ENCODE data around the gene AMELX.
A peak's percentile ranks its signal among the peaks of the same experiment; 100 is the strongest.

Gene AMELX

DNA sequence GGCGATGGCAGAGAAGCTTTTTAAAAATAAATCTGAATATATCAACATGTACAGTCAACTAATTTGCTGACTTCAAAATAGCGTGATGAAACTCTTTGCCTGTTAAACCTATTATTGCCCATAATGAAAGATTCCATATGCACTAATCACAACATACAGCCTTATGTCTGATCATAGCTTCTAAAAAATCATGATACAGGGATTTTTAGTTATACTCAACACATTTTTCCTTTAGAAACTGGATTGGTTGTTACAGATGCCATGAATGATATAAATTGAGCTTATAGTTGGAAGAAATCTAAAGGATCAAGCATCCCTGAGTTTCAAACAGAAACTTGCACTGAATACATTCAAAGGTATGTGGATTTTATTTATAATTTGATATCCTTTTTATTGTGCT, at the start of gene AMELX:
Gene AMELX (plus strand): TSS at position 301 of the 400 bp plus-strand sequence. CDS start 1,376 bp downstream, outside the sequence.
- no peak for DNase-seq

DNA sequence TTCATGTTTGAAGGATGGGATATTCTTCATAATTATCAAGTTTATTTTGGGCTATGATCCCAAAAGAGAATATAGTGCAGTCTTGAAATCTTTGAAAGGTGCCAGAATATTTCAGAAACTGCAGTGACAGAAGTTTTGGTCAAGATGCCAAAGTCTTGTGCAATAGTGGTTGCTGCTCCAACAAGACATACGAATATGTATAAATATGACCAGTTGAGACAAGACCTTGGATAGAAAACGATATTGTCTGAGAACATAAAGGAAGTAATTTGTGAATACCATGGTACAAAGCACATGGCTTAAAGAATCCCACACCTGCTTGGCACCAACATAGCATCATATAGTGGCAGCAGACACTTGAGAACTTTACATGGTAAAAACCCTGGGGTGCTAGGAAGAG, 48.6 kb upstream of the AMELX start:
- no peak for DNase-seq

DNA sequence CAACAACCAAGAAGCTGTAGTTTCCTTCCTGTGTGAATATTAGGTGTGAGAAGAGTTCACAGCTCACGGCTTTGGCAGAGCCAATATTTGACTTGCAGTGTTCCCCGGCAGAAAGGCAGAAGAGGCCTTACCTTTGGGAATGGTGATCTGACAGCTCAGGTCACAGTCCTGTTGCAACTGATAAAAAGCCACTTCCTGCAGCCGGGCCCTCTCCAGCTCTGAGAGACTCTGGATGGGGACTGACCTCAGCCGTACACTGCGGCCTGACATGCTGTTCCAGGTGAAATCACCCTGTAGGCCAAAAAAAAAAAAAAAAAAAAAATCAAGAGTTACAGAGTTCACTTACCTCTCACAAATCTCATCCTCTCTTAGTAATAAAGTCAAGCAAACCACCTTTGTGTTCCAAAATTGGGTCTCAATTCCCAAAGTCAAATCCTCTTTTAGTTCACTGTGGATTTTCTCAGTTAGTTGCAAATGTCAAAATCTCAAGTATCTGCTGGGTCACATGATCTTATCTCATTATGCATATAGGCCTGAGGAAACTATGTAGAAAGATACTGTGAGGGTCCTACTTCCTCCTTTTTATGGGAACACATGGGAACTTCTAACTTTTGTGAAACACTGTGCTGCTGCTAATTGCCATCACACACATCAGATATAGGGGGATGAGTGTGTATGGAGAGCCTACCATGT, 38.6 kb upstream of the AMELX start:
- no peak for DNase-seq

DNA sequence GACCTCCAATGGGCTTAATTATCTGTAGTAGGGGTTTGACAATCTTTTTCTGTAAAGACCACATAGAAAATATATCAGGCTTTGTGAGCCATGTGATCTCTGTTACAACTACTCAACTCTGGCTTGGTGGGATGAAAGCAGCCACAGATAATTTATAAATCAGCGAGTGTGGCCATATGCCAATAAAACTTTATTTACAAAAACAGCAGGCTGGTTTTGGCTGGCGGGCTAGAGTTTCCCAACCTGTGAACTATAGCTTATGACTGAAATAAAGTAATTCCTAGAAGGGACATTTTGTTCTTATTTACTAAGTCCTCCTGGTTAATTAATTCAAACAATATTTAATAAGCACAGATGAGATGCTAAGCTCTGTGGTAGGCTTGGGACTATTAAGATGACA, 35.9 kb upstream of the AMELX start:
- no peak for DNase-seq

DNA sequence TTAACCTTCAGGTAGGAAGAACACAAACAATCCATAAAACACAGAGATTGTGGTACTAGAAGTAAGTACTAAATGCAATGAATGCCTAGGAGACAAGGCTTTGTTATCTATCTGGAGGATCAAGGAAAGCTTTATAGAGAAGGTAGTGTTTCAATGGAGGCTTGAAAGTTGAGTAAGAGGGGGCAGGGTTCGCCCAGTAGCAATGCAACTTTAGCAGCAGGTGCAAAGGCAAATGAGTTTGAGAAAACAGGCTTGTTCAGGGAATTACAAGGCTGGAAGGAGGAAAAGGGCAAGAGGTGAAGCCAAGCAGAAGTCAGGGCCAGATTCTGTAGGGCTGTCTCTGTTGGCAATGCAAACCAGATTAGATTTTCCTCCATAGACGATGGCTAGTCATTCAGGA, 35.5 kb upstream of the AMELX start:
- no peak for DNase-seq

DNA sequence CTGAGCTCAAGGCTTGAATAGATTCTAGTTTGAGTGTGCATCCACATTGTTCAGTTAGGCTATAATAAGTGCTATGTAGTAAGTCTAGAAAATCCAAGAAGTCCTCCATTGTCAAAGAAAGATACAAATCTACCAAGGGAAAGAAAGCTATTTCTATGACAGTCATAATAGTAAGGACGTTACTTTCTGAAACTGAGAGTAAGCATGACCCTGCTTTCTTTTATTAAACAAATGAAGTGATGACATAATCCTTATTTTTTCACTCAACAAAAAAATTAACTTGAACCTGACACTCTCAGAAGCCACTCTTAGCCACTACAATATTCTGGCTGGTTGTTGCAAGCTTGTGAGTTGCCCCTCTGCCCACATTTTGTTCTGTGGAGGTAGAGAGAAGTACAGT, 33.8 kb upstream of the AMELX start:
- no peak for DNase-seq

DNA sequence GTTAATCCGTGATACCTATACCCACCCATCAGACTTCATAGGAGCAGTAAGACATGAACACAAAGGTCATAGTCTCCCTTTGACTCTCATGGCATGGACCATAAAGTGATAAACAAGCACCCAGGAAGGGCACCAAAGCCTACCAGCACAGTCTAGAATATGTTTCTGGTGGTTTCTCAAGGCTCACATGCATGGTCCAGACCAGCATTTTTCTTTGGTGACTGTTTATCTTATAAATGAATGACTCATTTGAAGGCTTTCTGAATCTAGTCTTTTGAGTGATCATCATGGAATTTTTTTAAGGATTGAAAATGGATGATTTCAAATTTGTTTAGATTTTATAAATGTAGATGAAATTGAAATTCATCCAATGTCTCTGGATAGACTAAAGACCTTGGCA, 32.0 kb upstream of the AMELX start:
- DNase-seq, result no peak

DNA sequence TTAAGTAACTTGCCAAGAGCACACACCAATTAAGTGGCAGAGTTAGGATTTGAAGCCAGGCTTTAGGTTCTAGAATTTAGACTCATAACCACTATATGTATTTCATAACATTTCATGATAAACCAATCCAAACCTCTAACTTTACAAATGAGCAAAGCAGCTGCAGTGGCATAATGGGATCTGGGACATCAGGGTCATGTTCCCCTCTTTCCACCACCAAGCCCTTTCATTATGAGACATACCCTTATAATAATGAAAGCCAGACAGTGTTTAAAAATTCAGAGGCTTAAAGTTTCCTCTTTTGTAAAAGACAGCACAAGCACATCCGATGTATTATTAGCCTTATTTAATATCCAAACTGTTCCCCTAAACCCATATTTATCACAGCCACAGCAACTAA, 28.3 kb upstream of the AMELX start:
- no peak for DNase-seq

DNA sequence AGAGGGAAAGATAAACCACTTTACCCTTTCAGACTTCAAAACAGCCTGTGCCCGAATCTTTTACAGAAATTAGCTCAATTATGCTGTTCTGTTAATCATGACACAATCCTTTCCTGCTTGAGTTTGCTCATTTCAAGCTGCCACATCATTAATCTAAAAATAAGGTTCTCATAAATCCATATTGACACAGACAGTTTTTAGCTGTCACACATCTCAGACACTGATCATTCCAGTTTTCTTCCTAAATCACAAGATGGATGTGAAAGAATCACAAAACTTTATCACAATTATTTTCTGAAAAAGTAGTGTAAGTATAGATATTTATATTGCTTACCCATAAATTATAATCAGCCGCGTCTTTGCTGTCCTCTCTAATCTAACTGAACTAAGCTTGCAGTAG, 27.9 kb upstream of the AMELX start:
- DNase-seq, result no peak

DNA sequence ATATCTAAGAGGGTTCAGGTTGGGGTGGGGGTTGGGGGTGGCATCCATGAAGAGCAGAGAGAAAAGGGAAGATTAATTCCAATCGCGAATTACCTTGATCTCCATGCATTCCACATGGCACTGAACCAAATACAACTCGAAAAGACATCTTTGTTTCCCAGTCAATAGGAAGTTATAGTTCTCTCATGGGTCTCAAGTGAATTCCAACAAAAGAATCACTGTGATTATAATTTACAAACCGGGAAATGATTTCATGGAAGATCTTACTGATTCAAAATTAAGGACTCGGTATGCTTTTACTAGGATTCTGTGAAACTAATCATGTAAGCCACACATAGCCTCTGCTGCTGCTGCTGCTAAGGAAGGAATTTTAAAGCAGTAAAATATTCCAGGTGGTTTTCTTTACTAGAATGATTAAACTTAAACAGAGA, 26.6 kb upstream of the AMELX start:
- no peak for DNase-seq

DNA sequence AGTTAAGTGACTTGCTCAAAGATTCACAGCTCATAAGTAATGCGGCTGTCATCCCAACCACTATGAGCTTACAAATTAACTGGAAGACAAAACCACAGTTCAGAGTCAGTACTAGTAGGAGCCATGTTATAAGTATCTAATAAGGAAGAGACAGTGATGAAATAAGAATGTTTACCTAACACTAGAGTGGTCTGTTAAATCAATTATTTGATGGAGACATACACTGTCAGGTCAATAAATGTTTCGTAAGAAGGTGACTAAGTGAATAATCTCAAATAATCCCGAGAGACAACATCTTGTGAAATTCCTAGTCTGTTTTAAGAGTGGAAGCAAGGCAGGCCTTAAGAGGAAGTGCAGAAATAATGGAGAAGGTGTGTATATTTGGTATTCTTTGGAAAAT, 25.8 kb upstream of the AMELX start:
- no peak for DNase-seq

DNA sequence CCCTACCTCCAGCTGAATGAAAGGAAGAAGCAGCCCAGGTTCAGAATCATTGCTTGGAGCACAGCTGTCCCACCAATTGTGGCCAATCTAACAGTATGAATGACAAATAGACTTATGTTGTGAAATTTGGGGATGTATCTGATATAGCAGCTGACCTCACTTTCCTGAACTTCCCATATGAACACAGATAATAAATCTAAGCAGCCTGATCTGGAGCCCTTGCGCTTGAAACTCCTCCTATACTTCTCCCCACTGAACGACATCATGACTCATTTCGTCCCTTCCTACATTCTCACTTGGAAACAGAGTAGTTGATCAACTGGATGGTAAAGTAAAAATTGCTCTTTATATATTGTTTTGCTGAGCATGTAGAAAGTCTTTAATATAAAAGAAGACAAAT, 24.2 kb upstream of the AMELX start:
- DNase-seq, result no peak

DNA sequence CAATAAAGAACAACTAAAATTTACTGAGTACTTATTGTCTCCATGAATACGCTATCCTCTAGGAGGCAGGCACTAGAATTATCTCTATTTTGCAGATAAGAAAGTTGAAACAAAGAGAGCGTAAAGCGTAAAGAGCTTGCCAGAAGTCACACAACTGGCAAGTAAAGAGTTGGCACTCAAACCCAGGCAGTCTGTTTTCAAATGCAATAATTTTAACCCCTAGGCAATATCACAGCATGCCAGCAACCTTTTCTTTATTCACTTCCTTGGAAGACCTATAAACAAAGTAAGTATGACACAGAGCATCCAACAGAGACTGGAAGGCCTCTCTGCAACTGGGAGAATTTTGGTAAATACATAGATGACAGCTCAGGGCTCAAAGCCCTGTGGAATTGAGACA, 23.2 kb upstream of the AMELX start:
- DNase-seq, result no peak

DNA sequence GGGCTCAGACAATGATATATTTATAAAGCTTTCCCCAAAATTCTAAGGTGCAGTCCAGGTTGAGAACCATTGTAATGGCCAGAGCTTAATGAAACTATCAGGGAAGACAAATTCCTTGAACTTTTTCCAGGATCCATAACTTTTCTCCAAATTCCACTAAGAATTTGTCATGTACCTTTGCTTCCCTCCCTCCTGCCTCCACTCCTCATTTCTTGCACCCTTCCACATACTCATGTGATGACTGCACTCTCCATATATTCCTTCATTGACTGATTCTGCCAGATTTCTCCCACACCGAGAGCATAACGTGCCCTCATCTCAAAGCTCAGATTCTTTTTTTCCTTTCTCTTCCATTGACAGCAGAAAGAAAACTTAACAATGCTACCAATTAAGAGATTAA, 20.9 kb upstream of the AMELX start:
- no peak for DNase-seq

DNA sequence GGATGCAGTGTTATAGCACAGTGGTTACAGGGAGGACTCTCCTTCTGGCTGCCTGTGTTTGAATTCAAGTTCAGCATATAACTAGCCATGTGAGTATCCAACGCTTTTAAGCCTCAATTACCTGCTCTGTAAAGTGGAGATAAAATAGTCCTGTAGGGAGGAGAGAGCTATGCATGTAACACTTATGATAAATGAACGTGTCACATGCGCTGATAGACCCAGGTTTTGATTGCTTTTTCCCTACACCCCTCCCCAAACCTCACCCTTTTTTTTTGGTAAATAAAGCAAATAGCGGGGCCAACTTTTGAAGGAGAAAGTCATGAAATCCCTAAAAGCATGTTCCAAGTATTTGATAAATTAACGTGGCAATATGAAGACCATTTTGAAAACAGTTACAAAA, 20.4 kb upstream of the AMELX start:
- DNase-seq, result no peak

DNA sequence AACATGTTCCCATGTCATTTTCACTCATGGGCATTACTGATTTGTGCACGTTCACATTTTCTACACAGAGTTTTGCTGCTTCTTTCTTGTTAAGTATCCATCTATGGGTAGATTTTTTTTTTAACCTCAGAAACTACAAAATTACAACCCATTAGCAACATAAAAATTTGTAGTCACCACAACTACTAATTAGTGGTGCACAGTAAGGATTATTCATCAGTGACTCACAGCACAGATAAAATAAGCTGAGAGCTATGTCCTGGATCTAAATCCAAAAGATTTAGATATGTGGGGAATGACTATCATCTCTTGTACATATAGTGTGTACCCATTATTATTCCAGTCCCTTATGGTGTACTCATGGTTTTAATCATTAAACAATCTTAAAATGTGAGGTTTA, 19.7 kb upstream of the AMELX start:
- DNase-seq, result no peak

DNA sequence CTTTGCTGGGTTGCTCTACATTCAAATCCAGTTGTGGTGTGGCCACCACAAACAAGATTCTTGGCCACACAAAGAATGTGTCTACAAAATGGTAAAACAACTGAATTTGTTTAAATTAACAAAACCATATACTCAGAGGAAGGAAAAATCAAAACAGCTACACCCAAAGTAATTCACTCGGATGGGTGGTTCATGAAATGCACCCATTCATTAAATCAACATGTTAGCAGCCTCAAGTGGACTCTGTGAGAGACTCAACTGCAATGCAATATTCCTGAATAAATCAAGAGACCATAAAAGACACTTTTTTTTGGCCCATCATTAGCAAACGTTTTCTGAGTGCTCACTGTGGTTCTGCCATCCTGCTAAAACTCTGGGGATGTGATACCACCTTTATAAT, 11.2 kb upstream of the AMELX start:
- no peak for DNase-seq

DNA sequence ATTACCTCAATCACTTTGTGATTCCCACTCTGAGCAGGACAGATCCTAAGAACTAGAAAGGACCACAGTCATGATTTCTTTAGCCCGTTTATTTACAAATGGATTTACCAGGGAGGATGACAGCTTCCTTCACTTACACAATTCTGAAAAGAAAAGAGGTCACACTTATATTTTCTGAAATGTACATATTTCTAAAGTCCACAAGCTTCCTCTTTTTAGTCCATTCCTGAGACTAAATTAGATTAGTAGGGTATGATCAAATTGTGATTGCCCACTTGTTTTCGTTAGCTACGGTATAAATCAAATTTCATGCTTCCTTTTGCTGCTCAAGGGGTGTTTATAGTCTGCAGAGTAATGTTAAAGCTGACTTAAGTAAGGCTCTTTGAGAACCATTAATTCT, 7.6 kb upstream of the AMELX start:
- no peak for DNase-seq

DNA sequence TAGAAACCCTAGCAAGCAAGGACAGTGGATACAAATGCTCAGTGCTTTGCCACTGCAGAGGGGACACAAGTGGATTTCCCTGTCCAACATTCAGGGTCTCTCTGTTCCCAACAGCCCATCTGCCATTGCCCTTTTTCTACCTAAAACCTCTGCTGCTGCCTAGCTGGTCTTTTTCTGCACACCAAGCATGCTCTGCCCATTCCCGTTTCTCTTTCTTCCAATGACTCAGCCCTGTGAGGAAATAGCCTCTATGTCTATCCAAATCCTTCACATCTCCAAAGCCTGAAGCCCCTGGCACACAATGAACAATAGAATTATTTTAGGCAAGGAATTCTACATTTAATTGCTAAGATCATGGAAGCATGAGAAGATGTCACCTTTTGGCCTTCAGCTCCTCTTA, 5.7 kb upstream of the AMELX start:
- DNase-seq, result no peak

DNA sequence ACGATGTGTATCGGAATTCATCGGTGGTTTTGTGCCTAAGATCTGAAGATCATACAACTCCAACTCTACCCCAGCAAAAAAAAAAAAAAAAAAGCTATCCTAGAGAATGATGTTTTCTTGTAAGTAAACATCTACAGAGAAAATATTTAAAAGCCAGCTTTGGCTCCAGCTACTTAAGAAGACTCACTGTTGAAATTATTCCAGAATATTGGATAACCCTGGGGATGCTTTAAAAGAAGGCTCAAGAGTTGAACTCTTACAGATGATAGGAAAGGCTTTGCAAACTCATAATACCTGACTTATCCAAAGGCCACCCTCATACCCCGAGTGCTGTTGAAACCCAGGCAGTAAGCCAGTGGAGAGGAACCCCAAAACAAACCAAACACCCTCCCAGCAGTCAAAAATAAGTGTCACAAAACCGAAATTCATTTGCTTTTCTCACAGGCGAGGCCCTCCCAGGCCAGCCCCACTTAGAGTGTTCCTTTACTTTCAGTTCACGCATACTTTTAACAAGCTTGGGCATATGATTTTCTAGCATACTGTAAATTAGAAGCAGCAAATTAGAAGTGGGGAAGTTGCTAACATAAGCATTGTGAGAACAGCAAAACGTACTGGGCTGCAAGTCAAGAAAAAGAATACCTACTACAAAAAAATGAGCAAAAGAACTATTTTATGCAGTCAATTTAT, 2.7 kb upstream of the AMELX start:
- DNase-seq, result no peak

DNA sequence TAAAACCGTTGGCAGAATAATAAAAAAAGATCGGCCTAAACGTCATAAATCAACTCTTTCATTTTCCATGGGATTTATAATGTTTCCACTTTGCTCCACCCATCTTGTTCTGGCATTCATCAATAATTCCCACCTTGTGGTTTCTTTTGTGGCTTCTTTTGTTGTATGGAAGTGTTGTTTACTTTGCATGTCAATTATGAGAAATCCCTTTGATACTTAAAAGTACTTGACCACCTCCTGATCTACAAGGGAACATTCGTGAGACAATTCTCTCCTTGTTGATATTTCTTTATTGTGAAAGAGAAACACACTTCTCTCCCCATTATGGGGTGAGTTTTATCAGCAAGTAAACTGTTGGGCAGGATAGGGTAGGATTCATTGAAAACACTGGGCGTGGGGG, 2.8 kb downstream of the AMELX start:
- DNase-seq, result peak in 2 of 3 experiments; percentile 32 to 83

DNA sequence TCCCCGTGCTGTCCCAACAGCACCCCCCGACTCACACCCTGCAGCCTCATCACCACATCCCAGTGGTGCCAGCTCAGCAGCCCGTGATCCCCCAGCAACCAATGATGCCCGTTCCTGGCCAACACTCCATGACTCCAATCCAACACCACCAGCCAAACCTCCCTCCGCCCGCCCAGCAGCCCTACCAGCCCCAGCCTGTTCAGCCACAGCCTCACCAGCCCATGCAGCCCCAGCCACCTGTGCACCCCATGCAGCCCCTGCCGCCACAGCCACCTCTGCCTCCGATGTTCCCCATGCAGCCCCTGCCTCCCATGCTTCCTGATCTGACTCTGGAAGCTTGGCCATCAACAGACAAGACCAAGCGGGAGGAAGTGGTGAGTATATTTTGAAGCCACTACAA, 5.4 kb downstream of the AMELX start:
- DNase-seq, result no peak

DNA sequence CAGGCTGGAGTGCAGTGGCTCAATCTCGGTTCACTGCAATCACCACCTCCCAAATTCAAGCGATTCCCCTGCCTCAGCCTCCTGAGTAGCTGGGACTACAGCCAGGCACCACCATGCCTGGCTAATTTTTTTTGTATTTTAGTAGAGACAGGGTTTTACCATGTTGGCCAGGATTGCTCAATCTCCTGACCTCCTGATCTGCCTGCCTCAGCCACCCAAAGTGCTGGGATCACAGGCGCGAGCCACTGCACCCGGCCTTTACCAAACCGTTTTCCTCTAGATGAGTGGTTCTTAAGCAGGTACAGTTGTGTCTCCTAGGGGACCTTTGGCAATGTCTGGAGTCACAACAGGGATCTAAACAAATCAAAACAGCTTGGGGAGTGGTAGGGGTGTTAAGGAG, 11.6 kb downstream of the AMELX start:
- DNase-seq, result no peak

DNA sequence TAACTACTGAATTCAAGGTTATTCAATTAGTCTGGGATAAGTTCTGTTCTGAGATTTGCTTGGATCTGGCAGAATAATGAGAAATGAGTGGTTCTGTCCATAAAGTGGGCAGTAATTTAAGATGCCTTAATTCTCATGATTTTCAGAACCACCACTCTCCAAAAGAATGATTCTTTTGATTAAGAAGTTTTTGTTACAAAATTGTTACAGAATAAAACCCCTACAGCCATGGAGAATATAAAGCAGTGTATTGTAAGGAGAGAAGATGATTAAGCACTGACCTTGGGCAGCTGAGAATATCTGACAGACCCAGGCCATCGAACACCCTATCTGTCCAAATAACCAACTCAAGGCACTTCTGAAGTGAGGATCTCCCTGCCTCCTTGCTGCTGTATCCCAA, 12.4 kb downstream of the AMELX start:
- DNase-seq, result no peak

DNA sequence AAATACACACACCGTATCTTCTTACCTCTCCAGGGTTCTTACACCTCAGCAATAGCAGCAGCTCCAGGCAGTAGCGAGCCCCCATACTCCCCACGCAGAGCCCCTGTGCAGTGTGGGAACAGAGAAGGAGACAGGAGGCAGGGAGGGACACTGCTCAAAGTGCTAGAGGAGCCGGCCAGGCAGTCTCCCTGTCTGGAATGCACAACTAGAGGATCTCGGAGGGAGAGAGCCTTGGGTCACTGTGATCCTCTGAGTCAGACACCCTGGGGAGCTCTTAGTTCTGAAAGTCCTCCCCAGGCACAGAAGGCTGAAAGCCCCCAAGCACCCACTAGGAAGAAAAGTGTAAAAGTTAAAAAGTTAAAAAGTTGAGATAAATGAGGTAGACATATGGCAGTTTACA, 16.0 kb downstream of the AMELX start:
- no peak for DNase-seq
